GM18907 (cell line): Measurements from ENCODE around the gene DOK6.
"Not testable (repeated sequence)": the region's sequence is repeated elsewhere in the genome, so short reads cannot be mapped to it uniquely, and the experiment has no call there.

ENCODE experiments used
- ATAC-seq: cut with Tn5 transposase; IDR thresholded peaks from one replicate; pipeline ENCODE4 v1.9.1; 2021; ENCODE audit warnings: mild to moderate bottlenecking, moderate library complexity; ENCODE audit not compliant: unreplicated experiment

The DOK6 gene

DNA sequence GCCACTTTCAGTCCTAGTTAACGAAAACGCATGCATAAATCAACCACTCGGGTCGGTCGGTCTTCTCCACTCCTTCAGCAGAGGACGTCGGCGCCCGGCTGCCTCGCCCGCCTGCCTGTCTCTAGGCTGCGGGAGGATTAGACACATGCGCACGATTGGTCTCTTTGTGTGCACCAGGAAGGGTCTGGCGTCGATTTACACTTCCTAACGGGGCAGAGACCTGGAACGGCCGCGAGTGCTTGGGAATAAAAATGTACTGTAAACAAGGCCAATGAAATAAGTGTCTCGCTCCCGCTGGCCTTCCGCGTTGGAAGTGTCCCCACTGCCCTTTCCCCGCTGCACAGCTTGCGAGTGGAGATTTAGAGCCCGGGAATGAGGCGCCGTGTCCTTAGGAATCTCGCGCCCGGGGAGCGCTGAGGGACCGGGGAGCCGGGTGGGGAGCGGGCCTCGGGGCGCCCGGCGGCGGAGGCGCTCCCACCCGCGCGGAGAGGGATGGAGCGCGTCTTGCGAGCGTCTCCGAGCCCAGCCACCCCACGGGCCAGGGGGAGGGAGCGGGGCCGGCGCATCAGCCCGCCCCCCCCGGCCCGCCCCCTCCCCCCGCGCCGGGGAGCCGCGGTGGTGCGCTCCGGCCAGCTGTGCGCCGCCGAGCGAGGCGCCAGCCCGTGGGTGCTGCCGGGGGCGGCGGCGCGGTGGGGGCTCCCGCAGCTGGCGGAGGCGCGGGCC is at the start of gene DOK6:
TSS of gene DOK6 (plus strand) at position 636 of the 723 bp plus-strand sequence.
- ATAC-seq, result peak; percentile 35

DNA sequence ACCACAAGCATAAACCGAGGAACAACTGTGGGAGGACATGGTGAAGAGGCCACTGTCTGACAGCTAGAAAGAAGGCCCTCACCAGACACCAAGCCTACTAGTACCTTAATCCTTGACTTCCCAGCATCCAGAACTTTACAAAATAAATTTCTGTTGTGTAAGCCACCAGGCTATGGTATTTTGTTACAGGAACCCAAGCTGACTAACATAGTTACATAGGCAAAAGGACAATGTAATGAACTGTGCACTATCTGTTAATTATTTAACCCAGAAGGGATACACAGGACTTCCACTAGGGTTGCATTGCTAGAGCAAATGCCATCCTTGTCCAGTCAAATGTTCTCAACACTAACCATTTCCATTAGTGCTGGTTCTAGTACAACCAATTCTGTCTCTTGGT is 47.7 kb upstream of the DOK6 start:
- no peak for ATAC-seq

DNA sequence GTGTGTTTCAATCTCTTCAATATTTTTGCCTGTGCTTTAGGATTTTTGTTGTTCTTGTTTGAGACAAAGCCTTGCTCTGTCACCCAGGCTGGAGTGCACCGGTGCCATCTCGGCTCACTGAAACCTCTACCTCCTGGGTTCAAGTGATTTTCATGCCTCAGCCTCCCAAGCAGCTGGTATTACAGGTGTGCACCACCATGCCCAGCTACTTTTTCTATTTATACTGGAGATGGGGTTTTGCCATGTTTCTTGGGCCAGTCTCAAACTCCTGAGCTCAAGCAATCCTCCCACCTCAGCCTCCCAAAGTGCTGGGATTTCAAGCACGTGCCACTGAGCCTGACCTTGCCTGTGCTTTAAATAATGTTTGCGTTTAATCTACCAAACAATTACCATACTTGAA is 43.1 kb upstream of the DOK6 start:
- ATAC-seq, result no peak

DNA sequence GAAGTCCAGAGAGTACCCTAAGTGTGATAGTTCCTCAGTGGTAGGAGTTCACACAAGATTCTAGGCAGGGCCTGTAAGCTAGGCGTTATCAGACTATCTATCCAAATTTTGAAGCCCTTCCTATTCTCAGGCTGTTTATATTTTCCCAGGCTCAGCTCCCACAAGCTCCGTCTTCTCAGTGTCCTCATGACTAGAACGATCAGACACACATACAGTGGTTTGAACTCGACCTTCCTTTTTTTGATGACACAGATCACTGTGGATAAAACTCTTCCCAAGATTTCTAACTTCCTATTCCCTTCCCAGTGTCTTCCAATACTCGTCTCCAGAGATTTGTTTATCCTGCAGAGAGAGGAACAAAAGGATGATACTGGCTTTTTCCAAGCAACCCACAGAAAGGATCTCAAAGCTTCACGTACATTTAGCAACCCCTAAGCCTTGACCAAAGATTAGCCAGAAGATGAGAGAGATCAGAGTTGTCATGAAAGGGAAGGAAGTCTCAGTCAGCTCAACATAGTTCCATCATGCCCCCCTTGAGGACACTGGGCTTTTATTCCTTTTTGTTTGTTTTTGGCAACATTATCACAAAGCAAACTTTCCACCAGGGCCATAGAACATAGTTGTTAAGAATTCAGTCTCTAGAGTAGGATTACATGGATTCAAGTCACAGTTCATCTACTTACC is 42.3 kb upstream of the DOK6 start:
- no peak for ATAC-seq

DNA sequence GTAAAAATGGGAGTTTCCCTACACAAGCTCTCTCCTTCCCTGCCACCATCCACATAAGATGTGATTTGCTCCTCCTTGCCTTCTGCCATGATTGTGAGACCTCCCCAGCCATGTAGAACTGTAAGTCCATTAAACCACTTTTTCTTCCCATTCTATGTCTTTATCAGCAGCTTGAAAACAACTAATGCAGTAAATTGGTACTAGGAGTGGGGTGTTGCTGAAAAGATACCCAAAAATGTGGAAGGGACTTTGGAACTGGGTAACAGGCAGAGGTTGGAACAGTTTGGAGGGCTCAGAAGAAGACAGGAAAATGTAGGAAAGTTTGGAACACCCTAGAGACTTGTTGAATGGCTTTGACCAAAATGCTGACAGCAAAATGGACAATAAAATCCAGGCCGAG is 40.9 kb upstream of the DOK6 start:
- ATAC-seq, result not testable (repeated sequence)

DNA sequence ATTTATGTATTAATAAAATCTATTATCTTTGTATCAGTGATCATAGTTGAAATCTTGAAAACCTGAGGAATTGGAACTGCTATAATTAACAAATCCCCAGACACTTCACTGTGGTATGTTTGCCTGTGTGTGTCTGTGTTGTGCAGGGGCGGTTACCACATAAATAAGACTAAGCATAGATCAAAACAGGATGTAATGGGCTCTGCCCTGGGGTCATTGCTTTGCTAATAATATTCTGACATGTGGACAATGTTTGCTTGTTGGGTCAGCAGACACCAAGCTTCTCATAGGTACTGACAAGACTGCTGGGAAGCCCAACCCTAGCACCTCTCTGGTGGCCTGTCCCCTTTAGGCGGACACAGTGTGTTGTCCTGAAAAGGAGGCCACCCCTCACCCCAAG is 35.8 kb upstream of the DOK6 start:
- ATAC-seq, result no peak

DNA sequence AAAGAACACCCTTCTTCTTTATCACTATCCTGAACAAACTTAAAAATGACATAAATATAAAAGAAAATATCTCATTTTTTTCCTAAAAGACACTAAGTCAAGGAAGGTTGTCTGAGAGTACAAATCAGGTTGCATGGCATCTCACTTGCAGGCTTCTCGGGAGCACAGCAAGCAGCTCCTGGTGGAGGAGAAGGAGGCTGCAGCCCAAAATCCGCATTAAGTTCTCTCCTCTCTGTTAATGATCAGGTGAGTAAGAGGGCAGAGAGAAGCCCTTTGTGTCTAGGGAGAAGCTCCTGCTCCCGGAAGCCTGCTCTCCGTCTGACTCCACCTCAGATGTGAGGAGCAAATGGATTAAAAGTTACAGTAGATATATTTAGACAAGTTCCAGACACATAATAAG is 35.0 kb upstream of the DOK6 start:
- no peak for ATAC-seq

DNA sequence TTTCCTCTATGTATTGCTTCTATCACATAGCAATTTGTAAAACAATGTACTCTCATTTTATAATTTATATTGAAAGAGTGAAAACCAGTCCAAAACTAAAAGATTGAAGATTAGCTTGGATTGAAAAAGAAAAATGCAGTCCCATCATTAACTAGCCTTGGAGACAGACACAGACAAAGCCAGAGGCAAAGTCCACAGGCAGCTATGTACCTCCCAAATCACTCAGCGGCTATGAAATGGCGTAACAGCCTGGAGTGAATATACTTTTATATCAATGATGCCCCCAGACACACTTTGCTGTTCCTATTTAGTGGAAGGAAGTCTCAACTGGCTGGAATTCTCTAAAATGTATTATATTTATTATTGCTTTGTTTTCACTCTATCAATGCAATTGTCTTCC is 33.6 kb upstream of the DOK6 start:
- ATAC-seq, result no peak

DNA sequence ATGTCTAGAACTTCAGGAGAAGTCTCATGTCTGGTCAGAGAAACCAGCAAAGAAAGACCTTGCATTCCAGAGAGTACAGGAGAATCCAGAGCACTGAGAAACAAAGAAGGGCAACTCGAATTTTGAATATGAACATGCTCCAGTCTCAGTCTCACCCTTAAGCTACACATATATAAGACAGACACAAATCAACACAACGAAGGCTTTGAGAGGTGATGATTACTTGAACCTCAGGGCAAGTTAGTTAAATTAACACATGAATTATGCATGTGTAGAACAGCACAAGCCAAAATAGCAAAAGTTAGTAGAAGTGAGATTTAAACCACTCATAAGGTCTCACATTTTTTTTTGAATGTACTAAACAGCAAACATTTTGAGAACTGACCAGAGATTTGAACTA is 29.0 kb upstream of the DOK6 start:
- ATAC-seq, result no peak

DNA sequence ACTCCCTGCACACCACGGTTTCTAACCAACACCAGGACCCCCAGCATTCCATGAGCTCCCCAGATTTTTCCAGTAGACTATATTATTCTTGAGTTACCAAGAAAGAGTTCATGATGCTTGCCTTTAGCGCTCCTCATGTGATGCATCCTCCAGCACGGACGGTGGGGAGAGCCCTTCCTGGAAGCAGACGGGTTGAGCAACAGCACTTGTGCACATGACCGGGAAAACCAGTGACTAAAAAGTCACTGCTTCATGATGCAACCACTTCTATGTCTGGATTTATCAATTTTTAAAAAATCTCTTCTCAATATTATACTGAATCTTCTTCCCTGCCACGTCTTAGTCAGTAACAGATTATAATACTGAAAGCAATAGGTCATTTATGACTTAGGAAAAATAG is 20.4 kb upstream of the DOK6 start:
- ATAC-seq, result no peak

DNA sequence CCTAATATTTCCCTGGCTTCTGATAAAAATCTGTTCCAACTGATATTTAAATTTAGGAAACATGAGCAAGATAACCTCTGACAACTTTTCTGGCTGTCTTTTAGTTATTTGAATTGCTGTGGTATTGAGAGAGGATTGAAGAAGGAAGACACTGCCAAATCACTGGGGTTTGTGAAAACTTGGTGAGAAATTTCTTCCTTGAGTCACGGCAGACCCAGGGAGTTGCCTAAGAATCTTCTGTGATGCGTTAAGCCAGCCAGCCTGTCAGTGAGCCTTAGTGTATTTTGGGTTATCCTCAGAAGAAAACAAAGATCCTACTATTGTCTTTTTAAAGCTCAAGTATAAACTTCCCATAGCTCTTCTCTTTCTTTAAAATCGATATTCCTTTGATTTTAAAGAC is 17.5 kb upstream of the DOK6 start:
- ATAC-seq, result no peak

DNA sequence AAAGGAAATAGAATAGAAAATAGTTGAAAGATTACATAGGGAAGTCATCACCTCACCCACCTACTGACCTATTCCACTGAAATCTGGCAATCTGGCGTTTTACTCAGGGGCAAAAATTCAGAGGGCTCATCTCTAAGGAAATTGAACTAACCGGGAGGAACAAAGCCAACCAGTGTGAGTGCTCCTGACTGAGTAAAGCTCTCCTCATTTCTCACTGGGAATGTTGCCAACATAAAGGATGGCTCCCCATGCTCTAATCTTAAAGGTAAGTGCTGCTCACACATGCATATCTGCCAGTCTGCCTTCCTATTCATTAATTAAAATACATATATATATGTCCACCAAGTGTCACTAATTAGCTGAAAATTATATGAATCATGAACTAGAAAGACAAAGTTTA is 13.5 kb upstream of the DOK6 start:
- ATAC-seq, result no peak

DNA sequence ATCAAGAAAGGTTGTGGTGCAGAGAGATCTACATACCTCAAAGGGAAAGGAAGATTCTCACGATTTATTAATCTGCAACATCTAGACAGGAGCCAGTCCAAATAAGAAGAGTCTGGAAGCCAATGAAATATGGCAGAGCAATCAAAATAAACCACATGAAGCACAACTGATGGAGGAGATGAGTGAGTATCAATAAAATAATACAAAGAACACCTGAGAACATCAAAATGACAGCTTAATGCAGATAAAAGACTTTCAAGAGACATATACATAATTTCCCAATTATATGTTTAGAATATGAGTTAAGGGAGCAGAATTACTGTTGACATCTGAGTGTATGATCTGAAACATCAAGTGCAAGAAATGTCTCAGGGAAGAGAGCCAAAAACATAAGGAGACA is 12.5 kb upstream of the DOK6 start:
- ATAC-seq, result no peak

DNA sequence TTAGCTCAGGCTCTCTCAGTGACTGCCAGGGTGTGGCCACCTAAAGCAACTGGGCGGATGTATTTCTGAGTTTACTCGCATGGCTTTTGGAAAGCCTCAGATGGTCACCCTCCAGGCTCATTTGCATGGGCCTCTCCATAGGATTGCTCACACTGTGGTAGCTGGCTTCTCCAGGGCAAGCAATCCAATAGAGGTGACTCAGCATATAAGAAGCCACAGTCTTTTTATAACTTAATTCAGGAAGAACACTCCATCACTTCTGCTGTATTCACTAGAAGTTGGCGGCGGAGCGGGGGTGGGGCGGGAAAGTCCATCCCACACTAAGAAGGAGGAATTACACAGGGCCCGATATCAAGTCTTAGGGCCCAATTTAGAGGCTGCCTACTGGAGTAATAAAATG is 3.6 kb upstream of the DOK6 start:
- ATAC-seq, result no peak

DNA sequence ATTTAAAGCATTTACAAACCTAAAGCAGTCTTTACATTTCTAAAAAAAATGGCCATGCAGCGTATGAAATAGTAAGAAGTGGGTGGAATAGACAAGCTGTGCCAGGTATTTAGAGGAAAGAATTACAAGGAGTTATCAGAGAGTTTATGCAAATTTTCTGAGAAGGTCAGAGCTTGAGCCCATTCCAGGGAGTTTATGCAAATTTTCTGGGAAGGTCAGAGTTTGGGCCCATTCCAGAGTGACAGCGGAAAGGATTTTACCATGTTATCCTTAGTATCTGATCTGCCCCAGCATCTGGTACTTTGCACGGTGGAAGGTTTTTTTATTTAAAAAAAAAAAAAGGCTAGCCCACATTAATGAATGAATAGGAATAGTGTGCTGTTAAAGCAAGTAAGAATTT is 1.4 kb upstream of the DOK6 start:
- ATAC-seq, result no peak

DNA sequence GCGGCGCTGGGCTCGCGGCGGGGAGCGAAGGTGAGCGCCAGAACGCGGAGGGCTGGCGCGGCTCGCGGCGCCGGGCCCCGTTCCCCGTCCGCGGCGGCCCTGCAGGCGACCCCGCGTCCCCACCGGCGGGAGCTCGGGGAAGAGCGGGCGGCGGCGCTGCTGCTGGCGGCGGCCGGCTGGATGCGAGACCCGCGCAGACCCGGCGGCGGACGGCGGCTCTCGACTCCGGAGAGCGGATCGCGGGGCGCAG is 213 bp downstream of the DOK6 start:
- ATAC-seq, result no peak

DNA sequence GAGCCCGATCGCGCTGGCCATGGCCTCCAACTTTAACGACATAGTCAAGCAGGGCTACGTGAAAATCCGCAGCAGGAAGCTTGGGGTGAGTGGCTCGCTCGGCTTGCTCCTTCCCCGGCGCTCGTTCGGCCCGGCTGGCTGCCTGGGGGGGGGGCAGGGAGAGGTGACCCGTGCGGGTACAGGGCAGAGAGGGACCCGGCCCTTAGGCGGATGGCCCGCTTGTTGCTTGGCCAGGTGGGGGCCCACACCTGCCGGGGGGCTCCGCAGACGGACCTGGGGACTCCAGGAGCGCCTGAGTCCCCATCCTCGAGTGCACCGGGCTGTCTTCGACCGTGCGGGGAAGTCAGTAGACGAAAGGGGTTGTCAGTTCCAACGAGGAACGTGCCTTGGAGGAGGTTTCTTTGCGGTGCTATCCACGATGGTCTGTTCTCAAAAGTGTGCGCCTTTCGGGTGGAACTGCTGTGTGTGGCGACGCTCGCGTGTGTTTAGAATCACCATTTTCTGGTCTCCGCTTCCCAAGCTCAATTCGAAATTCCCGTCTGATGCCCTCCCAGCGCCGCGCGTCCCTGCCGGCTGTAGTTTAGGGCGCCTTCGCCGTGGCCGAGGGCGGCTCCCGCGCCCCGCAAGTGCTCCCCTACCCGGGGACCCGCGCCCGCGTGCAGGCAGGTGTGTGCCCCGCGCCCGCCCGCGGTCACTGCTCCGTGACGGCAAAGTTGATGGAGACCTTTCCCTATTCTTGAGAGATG is 711 bp downstream of the DOK6 start:
- ATAC-seq, result peak; percentile 34

DNA sequence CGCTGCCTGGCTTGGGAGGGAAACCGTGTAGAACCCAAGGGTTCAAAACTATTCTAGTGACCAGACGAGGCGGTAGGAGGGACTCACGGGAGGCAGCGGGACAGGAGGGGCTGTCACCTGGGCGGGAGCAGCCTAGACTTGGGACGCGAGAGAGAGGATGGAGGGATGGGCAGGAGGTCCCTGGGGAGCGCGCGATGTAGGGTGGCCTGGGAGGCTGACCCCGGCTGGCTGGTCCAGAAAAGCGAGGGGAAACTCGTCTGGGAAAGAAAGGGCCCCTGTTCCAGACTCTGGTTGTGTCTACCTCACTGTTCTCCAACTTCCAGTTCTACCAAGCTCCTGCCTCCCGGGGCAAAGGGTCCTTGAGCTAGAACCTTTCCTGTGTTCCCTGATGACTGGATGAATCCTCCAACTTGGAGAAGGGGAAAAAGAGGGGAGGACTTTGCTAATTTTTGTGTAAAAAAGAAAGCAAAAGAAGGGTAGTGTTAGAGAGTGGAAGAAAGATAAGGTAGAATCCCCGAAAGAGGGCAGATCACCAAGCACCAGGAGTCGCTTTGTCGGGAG is 1.4 kb downstream of the DOK6 start:
- ATAC-seq, result no peak

DNA sequence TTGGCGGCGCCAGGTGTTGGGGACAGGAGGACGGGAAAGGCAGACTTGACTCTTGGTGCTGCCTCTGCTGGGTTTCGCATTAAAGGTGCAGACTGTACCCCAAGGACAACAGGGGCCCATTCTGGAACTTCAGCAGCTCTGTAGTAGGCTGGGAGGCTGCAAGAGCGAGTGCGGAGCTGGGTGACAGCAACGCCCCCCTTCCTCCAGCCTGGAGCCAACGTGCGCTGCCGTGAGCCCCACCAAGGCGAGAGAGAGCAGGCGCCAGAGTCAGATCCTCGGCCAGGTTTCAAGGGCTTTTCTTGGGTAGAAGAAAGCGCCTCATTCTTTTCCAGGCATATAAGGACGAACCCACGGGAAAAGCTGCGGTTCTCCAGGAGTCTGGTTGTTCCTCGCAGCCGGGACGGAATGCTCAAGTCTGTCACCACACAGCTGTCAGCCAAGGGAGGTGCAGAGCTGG is 1.9 kb downstream of the DOK6 start:
- ATAC-seq, result no peak

DNA sequence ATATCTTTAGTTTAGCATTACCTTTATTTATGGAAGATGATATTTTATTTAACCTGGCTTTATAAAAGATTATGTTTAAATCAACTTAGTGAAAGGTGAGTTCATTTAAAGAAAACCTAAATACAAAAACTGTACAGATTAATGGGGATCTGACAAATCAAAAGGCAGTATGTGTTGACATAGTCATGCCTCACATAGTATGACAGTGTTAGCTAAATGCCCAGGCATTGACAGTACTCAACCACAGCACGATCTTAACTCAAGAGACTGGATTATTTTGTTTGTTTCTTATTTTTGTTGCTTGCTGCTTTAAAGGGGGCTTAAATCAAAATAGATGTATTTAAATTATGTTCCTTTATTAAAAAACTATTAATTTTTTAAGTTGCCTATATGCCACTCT is 7.8 kb downstream of the DOK6 start:
- no peak for ATAC-seq

DNA sequence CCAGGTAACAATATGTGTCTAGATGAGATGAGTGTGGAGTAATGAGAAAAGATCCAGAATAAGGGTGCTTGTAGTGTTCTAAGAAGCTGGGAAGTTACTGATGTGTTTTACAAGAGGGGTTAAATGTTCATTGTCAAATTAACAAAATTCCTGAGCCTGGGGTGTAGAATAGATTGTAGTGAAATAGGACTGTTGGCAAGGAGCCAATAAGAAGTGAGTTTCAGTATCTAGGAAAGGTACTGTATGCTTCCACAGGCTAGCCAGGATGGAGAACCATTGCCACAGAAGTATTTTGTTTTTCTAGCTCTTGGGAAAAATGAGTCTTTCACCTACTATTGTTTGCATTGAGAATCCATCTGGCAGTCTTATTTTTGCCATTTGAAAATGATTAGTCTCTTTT is 10.5 kb downstream of the DOK6 start:
- ATAC-seq, result no peak

DNA sequence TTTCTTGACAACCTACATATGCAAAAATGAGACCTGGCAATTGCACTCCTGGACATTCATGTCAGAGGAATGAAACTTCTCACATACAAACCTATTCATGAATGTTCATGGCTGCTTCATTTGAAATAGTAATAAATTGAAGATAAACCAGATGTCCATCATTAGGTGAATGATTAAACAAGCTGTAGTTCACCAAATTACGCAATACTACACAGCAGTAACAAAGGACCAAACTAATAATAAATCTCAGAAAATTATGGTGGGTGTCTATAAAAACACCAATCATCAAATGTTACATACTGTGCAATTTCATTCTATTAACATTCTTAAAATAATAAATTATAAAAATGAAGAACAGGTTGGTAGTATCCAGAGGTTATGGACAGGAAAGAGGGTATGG is 13.5 kb downstream of the DOK6 start:
- ATAC-seq, result no peak
